Dermis blood vessel endothelial cell (primary cell): ENCODE data around the gene RAI14. TPM values are rescaled to one million over a fixed set of nuclear protein-coding genes. Genes with fewer than 3 reads are reported as not detected.

Source experiments
- DNase-seq: peaks from one replicate; pipeline ENCODE4 v3.0.0; 2010
- total RNA-seq: library from RNA; depleted of rRNA; stranded (reverse); fragments of >200 nt; gene quantifications from 2 replicates; pipeline ENCODE4 v1.2.3, GENCODE V29; 2014

Gene RAI14
- total RNA-seq, 1 donor from 2014 or later, result 204 TPM

- DNase-seq, result no peak
These were observed 209.0 kb downstream of the RAI14 start for GRCh38 chr5:34865091-34865490.

DNA sequence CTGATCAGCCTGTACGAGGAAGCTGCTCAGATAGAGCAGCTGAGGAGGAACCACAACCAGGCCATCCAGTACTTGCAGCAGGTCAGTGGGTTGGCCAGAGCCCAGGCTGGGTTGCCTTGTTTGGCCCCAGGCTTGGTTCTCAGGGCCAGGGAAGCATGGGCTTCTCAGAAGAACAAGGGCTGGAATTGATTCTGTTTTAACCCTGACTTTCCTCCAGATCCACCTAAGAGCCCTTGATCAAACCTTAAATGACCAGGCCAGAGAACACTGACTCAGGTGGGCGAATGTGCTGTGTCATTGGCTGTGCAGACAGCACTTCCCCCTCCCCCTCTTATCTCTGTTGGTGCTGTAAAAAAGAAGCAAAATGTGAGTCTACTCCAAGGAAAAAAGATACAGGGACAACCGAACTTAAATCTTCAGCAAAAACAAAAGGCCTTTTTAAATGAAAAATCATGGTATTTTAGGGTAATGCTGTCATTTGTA lies 210.9 kb downstream of the RAI14 start:
- DNase-seq, result no peak

DNA sequence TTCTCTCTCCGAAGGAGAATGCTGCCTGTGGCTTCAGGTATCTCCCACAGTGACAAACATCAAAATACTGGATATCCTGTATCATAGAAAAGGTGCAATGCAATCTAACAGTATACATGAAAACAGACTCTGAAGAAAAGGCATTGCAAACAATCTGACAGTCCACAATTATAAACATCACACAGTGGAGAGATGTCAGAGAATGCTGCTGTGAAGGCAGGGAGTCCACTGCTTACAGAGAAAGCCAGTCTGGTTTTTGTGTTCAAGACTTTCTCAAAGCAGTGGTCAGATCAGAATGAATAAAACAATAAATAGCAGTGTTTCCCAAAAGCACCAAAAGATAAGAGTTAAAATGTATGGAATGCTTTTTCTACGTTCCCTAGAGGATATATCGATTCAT lies 211.5 kb downstream of the RAI14 start:
- DNase-seq, result no peak

DNA sequence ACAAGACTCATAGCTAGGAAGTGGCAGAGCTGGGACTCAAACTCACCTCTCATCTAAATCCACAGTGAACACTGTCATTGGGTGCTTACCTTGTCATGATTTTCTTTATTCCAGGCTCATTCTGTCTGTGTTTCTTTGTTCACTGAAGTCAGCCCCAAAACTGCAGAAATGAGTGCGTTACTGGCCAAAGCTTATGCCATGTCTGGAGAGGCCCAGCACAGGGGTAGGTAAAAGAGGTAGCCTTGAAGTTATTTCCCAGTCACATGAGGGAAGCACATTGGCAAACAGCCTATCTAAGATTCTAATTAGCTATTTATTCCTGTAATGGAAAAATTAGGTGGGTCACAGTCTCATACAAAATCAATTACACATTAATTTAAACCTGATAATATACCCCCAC lies 212.7 kb downstream of the RAI14 start:
- DNase-seq, result no peak

DNA sequence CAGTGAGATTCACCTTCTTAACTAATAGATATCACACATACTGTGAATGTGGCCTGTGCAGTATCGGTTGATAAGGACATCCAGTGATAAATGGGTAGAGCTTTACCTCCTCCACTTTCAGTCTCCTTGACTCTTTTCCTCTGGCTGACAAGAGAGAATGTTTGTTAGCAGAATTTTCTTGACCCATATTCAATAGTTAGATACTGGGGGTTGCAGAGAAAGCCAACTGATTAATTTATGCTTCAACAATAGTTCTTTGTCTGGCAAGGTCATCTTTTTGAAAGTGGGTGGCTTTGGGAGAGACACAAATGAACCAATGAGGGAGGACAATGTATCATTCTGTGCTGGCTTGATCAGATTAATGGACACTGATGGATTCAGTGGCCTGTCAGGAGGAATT lies 213.1 kb downstream of the RAI14 start:
- DNase-seq, result no peak

DNA sequence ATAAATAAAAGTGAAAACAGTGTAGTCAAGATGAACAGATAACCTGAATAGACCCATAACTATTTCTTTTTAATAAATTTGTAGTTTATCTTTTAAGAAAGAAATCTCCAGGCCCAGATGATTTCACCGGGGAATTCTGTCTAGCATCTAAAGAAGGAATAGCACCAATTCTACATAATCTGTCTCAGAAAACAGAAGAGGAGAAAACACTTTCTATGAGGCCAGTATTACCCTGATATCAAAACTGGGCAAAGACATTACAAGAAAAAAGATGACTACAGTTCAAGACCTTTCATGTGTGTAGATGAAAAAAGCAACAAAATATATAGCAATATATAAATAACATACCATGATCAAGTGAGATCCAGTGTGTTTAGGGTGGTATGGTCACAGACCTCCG lies 214.3 kb downstream of the RAI14 start:
- DNase-seq, result no peak

DNA sequence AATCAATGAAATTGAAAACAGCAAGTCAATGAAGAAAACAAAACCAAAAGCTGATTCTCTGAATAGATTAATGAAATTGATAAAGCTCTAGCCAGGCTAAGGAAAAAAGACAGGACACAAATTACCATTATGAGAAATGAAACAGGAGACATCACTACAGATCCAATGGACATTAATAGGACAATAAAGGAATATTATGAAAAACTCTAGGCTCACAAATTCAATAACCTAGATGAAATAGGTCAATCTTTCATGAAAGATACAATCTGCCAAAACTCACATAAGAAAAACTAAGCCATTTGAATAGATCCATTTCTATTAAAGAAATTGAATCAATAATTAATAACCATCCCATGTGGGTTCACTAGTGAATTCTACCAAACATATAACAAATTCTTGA lies 220.1 kb downstream of the RAI14 start:
- no peak for DNase-seq

DNA sequence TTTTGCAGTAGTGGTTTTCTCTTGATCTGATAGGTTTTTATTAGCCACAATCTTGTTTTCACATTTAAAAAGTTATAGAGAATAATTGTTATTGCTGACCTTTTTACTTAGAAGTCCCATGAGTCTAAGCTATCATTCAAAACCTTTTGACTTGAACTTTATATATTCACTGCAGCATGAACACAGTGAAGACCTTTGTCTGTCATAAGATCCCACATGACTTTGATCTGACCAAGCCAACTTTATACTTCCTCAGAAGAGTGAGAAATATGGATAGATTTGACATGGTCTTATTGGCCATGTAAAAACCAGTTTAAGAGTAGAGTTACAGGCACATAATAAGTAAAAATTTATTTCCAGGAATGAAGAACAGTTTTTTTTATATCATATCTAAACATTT lies 225.1 kb downstream of the RAI14 start:
- no peak for DNase-seq

Other genes starting within 250 kb of the RAI14 start
- gene TTC23L, start 182.8 kb downstream of the RAI14 start, total RNA-seq, result under 0.01 TPM in 1 of 2 replicates, not detected in the other